Measurements from ENCODE around the gene NCAM1. TPM values are rescaled to one million over a fixed set of nuclear protein-coding genes. Genes with fewer than 3 reads are reported as not detected.

NCAM1 gene
- total RNA-seq, 4 donors from 2014 or later, result 56.3 to 193 (median 70.2) TPM

DNA sequence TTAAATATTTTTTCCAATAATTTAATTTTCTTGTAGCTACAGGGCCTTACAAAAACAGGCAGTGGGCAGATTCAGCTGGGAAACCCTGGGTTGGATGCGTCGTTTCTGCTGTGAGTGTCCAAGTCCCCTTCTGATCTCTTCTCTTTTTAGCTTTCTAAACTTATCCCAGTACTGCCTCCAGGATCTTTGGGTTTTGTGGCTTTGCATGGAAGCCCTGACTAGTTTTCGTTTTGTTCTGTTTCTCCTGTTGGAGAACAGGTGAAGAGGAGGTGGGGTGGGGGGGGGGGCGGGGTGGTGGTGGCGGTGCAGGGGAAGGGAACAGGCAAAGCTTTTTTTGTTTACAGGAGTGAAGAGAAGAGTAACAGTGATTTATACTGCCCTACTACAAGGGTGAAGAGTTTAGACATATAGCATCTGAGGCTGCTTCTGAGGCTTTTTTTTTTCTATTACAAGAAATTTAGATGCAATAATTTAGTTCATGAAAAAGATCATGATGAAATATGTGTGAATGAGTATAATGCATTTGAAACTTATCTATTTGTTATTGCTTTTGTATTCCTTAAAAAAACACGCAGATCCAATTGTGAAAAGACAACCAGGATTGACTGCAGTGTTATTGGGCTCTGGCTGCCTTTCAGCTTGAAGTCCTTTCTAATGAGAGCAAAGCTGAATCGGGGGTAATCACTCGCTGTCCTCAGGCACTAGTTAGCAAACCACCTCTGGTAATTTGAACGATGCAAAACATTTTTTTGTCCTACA lies 142.9 kb downstream of the NCAM1 start:
- TF ChIP-seq, protein P1, sequence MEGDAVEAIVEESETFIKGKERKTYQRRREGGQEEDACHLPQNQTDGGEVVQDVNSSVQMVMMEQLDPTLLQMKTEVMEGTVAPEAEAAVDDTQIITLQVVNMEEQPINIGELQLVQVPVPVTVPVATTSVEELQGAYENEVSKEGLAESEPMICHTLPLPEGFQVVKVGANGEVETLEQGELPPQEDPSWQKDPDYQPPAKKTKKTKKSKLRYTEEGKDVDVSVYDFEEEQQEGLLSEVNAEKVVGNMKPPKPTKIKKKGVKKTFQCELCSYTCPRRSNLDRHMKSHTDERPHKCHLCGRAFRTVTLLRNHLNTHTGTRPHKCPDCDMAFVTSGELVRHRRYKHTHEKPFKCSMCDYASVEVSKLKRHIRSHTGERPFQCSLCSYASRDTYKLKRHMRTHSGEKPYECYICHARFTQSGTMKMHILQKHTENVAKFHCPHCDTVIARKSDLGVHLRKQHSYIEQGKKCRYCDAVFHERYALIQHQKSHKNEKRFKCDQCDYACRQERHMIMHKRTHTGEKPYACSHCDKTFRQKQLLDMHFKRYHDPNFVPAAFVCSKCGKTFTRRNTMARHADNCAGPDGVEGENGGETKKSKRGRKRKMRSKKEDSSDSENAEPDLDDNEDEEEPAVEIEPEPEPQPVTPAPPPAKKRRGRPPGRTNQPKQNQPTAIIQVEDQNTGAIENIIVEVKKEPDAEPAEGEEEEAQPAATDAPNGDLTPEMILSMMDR (IDR thresholded peaks at IDR 0.05), result no peak
- TF ChIP-seq EP300 (IDR thresholded peaks at IDR 0.05) (no peak), POLR2A (IDR thresholded peaks at IDR 0.05) (no peak), POLR2AphosphoS5 (IDR thresholded peaks at IDR 0.05) (no peak)
- peaks cover 0 to 23% (median 0%) of the 10 kb centered on the region in 3 donors for H3K4me1 ChIP-seq
- no peaks in the 10 kb centered on the region for H3K36me3 ChIP-seq
- H3K9me3 ChIP-seq, result peaks cover 0 to 6% (median 0%) of the 10 kb centered on the region in 3 donors
- no peak overlapping the region for H3K4me3 ChIP-seq
- ATAC-seq, result no peak
- H3K27me3 ChIP-seq, result no peaks in the 10 kb centered on the region
- peak overlapping the region in 2 of 4 donors; percentile 27 to 68 for H3K27ac ChIP-seq
- WGBS, 2 donors (ENCODE audit: low coverage in 1 of 2), result 51 to 62% methylated on average over 6 to 7 of the region's 9 CpGs

DNA sequence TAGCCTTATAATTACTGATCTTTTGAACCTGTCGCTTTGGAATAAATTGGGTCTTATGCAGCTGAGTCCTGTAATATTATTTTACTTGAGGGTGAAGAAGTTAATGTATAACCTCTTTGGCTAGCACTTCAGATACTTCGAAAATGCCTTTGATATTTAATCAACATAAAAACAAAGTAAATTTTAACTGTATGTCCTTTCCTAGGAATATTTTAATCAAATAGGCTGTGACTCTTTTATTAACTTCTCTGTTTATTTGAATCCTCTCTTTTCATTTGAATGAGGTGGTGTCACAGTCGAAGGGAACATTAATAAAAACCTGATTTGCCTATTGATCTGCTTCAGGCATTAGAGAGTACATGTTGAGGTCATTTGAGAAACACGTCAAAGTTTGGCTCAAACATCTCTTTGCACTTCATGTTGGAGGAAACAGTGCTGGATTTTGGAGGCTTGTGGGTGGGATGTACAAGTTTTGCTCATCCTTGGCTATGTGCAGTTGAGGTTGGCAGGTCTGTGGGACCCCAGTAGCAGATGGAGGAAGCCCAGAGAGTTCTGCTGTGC lies 143.6 kb downstream of the NCAM1 start:
- Histone ChIP-seq H3K36me3 (no peaks in the 10 kb centered on the region), H3K27ac (peak overlapping the region in 3 of 4 donors; percentile 27 to 69 (median 68)), H3K4me1 (peaks cover 0 to 29% (median 3%) of the 10 kb centered on the region in 3 donors), H3K9me3 (peaks cover 0 to 6% (median 0%) of the 10 kb centered on the region in 3 donors), H3K4me3 (no peak overlapping the region), H3K27me3 (no peaks in the 10 kb centered on the region)
- no peak for ATAC-seq
- WGBS, 2 donors (ENCODE audit: low coverage in 1 of 2), result 60 to 64% methylated on average over 4 of the region's 4 CpGs
- TF ChIP-seq EP300 (IDR thresholded peaks at IDR 0.05), result no peak
- TF ChIP-seq POLR2A (IDR thresholded peaks at IDR 0.05), result no peak
- TF ChIP-seq, protein P1 (IDR thresholded peaks at IDR 0.05), result no peak
- TF ChIP-seq POLR2AphosphoS5 (IDR thresholded peaks at IDR 0.05), result no peak

DNA sequence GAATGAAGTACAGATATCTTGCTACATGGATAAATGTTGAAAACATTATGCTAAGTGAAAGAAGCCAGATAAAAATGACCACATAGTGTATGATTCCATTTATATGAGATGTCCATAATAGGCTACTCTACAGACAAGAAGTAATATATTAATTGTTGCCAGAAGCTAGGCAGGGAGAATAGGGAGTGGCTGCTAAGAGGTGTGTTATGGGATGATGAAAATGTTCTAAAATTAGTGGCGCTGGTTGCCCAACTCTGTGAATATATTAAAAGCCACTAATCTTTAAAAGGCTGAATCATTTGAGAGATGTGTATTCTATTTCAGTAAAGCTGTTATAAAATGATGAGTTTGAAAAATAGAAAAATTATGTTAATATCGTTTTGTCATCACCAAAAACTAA lies 144.4 kb downstream of the NCAM1 start:
- H3K27me3 ChIP-seq, result no peaks in the 10 kb centered on the region
- H3K4me1 ChIP-seq, result peaks cover 0 to 37% (median 4%) of the 10 kb centered on the region in 3 donors
- TF ChIP-seq POLR2AphosphoS5 (IDR thresholded peaks at IDR 0.05), result peak; percentile 14
- TF ChIP-seq, protein P1 (IDR thresholded peaks at IDR 0.05), result no peak
- H3K4me3 ChIP-seq, result no peak overlapping the region
- H3K36me3 ChIP-seq, result no peaks in the 10 kb centered on the region
- peak overlapping the region in 3 of 4 donors; percentile 27 to 69 (median 68) for H3K27ac ChIP-seq
- peak; percentile 46 for ATAC-seq
- H3K9me3 ChIP-seq, result no peaks in the 10 kb centered on the region
- 59 to 65% methylated on average over 2 of the region's 2 CpGs for WGBS, 2 donors (ENCODE audit: low coverage in 1 of 2)

DNA sequence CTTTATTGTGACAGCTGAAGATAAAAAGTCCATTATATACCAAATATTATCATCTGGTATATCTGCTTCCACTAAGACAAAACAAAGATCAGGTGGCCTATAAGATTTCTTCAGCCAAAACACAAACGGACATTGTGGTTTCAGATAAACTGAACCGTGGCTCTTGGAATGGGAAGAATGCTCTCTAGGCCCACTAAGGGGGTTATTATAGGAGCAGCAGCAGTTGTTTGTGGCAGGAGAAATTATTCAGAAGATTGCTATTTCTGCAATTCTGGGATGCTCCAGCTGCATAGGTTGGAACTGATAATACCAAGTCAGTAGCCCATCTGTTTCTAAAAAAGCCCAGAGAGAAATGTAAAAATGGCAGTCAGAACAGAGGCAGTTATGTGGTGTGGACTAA lies 145.3 kb downstream of the NCAM1 start:
- Histone ChIP-seq H3K4me1 (peaks cover 0 to 39% (median 4%) of the 10 kb centered on the region in 3 donors), H3K4me3 (no peak overlapping the region), H3K36me3 (no peaks in the 10 kb centered on the region), H3K27ac (peak overlapping the region in 1 of 4 donors; percentile 39), H3K27me3 (no peaks in the 10 kb centered on the region), H3K9me3 (no peaks in the 10 kb centered on the region)
- ATAC-seq, result no peak
- 62% methylated on average over 2 of the region's 2 CpGs; no CpG with 5 or more reads in 1 of the 2 donors for WGBS, 2 donors (ENCODE audit: low coverage in 1 of 2)
- no peak for TF ChIP-seq POLR2A (IDR thresholded peaks at IDR 0.05)
- TF ChIP-seq POLR2AphosphoS5 (IDR thresholded peaks at IDR 0.05), result no peak
- TF ChIP-seq, protein P1 (IDR thresholded peaks at IDR 0.05), result no peak
- TF ChIP-seq EP300 (IDR thresholded peaks at IDR 0.05), result no peak
